K562 treated with DMSO at 1 percent for 12 hours (cell line): ENCODE results near the gene TIFAB. TPM values are rescaled to one million over a fixed set of nuclear protein-coding genes. Genes with fewer than 3 reads are reported as not detected.

Experiments used
- total RNA-seq: library from RNA; unstranded; fragments of 300-600 nt; gene quantifications from 2 replicates; pipeline ENCODE4 v1.2.3, GENCODE V29; 2022; ENCODE audit not compliant: insufficient read depth

TIFAB gene, protein sequence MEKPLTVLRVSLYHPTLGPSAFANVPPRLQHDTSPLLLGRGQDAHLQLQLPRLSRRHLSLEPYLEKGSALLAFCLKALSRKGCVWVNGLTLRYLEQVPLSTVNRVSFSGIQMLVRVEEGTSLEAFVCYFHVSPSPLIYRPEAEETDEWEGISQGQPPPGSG
- not detected in 2 replicates for total RNA-seq

DNA sequence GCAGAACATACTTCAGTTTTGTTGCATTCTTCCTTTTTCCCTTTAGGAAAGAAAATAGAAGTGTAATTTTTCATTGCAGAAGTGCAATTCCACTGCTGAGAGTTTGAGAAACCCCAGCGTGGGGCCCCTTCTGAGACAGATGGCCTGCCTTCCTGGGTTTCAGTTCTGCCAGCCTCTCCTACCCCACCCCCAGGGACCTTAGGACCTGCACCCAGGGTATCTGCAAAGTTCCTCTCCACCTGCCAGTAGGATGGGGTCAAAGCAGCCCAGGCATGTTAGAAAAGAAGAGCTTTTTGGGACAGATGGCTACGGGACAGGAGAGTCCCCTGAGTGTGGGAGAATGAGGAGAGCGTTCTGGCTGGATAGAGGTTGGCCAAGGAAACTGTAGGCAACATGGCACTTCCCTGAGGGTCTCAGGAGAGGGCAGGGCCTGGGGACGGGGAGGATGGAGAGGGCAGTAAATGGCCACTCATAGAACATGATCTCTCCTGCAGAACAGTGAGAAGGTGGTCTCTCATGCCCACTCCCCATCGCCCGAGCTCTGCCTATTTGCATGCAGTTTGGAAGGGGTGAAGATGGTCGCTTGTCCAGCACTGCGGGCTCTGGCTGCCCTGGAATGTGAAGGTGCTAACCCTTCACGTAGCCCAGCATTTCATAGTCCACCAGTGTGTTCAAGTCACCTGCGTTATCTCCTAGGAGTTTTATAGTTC, at the start of gene TIFAB:
Gene TIFAB (minus strand): TSS at position 31 of the 710 bp plus-strand sequence. CDS start 2,412 bp downstream, outside the sequence.

DNA sequence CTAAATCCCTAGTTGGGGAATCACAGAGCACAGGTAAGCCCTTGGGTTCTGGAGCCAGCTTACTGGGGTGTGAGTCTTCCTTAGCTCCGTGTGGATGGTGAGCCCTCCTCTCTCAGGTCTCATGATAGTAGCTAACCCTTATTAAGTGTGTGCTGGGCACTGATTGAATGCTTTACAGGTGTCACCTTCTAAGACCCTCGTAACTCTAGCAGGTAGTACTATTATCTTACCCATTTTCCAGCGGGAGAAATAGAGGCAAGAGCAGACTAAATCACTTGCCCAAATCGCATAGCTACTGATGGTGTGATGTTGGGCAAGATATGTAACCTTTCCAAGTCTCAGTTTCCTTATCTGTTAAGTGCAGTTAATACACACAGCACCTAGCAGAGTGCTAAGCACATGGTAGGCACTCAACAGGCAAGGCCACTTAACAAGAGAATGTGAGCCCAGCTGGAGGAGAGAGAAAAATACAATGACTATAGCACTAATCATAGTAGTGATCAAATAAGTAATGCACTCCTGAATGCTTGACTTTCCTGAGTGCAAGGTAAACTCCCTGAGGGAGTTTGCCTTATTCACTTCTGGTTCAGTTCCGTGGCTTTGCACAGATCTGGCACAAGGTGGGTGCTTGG, 4.7 kb downstream of the TIFAB start, which contains the start of gene DCANP1:
Gene DCANP1 (minus strand): TSS at position 51 of the 632 bp plus-strand sequence. CDS start 240 bp downstream, outside the sequence.

GRCh38 chr5:135398855-135399793, 53.0 kb downstream of the TIFAB start, which contains the start of gene MACROH2A1:
TSS of gene MACROH2A1 (minus strand) at chr5:135399231. CDS start at chr5:135389093, 10,138 bp downstream.

Other genes with a start within 250 kb of the TIFAB start
- 128 and 177 TPM in 2 replicates for gene MACROH2A1, start 53.1 kb downstream of the TIFAB start, total RNA-seq
- not detected in 2 replicates for gene DCANP1, start 5.0 kb downstream of the TIFAB start, total RNA-seq
- not detected in 2 replicates for gene NEUROG1, start 83.6 kb upstream of the TIFAB start, total RNA-seq
- gene CXCL14, start 126.6 kb upstream of the TIFAB start, total RNA-seq: not detected in 2 replicates